Measurements from ENCODE around the gene HSD17B13. TPM values are rescaled to one million over a fixed set of nuclear protein-coding genes. Genes with fewer than 3 reads are reported as not detected.

The HSD17B13 gene
- total and polyA plus RNA-seq, 2 of the 13 experiments (the other 11 are each of a cell fraction or from before 2014, with no cell fraction given), result 0.04 to 0.15 TPM

DNA sequence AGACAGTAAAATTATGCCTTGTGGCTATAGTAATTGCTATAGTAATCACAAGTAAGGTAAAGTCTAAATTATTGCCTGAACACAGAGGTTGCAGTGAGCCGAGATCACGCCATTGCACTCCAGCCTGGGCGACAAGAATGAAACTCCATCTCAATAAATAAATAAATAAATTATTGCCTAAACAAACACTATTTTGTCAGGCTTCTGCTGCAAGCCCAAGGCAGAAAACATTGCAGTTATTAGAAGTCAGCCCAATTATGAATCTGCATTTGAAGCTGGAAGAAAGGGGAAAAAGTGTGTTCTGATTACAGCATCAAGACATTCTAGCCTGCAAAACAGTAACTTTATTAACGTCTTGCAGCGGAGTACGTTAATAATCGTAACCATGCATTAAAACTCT lies 17.1 kb downstream of the HSD17B13 start (continued):
- TF ChIP-seq, protein P1, sequence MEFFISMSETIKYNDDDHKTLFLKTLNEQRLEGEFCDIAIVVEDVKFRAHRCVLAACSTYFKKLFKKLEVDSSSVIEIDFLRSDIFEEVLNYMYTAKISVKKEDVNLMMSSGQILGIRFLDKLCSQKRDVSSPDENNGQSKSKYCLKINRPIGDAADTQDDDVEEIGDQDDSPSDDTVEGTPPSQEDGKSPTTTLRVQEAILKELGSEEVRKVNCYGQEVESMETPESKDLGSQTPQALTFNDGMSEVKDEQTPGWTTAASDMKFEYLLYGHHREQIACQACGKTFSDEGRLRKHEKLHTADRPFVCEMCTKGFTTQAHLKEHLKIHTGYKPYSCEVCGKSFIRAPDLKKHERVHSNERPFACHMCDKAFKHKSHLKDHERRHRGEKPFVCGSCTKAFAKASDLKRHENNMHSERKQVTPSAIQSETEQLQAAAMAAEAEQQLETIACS (CRISPR knock-in tag; IDR thresholded peaks at IDR 0.05), result no peak
- TF ChIP-seq, protein P2, sequence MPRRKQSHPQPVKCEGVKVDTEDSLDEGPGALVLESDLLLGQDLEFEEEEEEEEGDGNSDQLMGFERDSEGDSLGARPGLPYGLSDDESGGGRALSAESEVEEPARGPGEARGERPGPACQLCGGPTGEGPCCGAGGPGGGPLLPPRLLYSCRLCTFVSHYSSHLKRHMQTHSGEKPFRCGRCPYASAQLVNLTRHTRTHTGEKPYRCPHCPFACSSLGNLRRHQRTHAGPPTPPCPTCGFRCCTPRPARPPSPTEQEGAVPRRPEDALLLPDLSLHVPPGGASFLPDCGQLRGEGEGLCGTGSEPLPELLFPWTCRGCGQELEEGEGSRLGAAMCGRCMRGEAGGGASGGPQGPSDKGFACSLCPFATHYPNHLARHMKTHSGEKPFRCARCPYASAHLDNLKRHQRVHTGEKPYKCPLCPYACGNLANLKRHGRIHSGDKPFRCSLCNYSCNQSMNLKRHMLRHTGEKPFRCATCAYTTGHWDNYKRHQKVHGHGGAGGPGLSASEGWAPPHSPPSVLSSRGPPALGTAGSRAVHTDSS (CRISPR knock-in tag; conservative IDR thresholded peaks at IDR 0.05), result no peak
- TF ChIP-seq ZNF20 (CRISPR knock-in tag; IDR thresholded peaks at IDR 0.05), result no peak

DNA sequence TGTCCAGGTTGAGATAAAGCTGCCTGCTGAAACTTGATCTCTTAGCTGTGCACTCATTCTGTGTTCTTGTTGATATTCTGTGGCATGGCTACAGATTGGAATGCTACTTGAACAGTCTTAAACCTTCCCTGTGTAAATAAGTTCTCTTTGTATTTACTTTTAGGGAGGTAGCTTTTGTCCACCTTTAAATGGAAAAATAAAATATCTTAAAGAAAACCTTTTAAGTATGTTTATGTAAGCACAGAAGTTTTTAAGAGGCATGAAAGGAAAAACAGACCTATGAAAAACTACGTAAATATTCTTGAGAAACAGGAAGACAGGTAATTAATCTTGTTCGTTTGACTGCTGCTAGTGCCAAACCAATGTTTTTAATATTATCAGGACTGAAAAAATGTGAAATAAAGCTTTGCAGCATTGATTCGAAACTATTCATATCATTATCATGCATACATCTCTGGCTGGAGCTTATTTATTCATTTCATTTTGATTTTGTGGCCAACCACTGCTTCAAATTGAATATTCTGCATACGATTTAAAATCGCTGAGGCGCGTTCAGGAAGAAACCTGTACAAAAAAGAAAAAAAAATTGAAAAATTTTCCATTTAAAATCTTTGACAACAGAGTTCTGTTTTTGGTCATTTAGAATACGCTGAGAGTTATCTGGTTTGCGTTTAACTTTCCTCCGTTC lies 17.8 kb downstream of the HSD17B13 start:
- Histone ChIP-seq H3K9ac (ENCODE audit: insufficient read depth, low read depth, low read length) (no peak overlapping the region), H4K20me1 (ENCODE audit: insufficient read depth, low read length) (no peaks in the 10 kb centered on the region), H3K27me3 (ENCODE audit: control insufficient read depth in 1 of 2, insufficient read depth in 2 of 2, low read length in 2 of 2) (peaks cover 0 to 4% of the 10 kb centered on the region in 2 experiments; a peak in 1 of 5 replicates), H3K79me2 (ENCODE audit: insufficient read depth, low read length) (no peaks in the 10 kb centered on the region), H3K27ac (ENCODE audit: extremely low read length, insufficient read depth, low read length) (no peak overlapping the region), H3K4me3 (replicated peaks in 1 of 3; ENCODE audit: insufficient read depth in 1 of 3, low read depth in 2 of 3, low read length in 3 of 3) (no peak overlapping the region), H3K4me1 (ENCODE audit: insufficient read depth, low read length) (peaks cover 6% of the 10 kb centered on the region; the same call in 1 of the 2 replicates), H3K36me3 (replicated peaks in 1 of 2; ENCODE audit: control insufficient read depth in 1 of 2, insufficient read depth in 2 of 2, low read length in 2 of 2) (no peaks in the 10 kb centered on the region), H3K4me2 (ENCODE audit: low read depth, low read length) (no peak overlapping the region), H3K9me3 (ENCODE audit: low read length) (no peaks in the 10 kb centered on the region), H2AFZ (ENCODE audit: low read length) (no peak overlapping the region)
- in situ Hi-C loops (cut with HindIII; ENCODE audit: extremely low pct_ligation_motif_present, low pct_unique_long_range_greater_than_20kb) (no loop called here), intact Hi-C loops (cut with micrococcal nuclease; ENCODE audit: unreplicated experiment) (no loop called here)
- FAIRE-seq (no peak), DNase-seq (ENCODE audit: low spot score) (no peak), ATAC-seq (no peak)
- POLR2A ChIA-PET, result no interaction called here
- CTCF ChIA-PET (ENCODE audit: low intra/inter-chr PET ratio, low total read pairs), result no interaction called here
- no TSS peak for BruUV-seq (replicated peaks)
- WGBS (ENCODE audit: low lambda C conversion rate), result 88% methylated on average over 10 of the region's 10 CpGs
- TF ChIP-seq RBAK (CRISPR knock-in tag; IDR thresholded peaks at IDR 0.05), result no peak
- no peak for TF ChIP-seq SIX4 (CRISPR knock-in tag; IDR thresholded peaks at IDR 0.05)
- no peak for TF ChIP-seq ZNF605 (CRISPR knock-in tag; IDR thresholded peaks at IDR 0.05)
- TF ChIP-seq, protein P3, sequence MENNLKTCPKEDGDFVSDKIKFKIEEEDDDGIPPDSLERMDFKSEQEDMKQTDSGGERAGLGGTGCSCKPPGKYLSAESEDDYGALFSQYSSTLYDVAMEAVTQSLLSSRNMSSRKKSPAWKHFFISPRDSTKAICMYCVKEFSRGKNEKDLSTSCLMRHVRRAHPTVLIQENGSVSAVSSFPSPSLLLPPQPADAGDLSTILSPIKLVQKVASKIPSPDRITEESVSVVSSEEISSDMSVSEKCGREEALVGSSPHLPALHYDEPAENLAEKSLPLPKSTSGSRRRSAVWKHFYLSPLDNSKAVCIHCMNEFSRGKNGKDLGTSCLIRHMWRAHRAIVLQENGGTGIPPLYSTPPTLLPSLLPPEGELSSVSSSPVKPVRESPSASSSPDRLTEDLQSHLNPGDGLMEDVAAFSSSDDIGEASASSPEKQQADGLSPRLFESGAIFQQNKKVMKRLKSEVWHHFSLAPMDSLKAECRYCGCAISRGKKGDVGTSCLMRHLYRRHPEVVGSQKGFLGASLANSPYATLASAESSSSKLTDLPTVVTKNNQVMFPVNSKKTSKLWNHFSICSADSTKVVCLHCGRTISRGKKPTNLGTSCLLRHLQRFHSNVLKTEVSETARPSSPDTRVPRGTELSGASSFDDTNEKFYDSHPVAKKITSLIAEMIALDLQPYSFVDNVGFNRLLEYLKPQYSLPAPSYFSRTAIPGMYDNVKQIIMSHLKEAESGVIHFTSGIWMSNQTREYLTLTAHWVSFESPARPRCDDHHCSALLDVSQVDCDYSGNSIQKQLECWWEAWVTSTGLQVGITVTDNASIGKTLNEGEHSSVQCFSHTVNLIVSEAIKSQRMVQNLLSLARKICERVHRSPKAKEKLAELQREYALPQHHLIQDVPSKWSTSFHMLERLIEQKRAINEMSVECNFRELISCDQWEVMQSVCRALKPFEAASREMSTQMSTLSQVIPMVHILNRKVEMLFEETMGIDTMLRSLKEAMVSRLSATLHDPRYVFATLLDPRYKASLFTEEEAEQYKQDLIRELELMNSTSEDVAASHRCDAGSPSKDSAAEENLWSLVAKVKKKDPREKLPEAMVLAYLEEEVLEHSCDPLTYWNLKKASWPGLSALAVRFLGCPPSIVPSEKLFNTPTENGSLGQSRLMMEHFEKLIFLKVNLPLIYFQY (CRISPR knock-in tag; IDR thresholded peaks at IDR 0.05; ENCODE audit: borderline replicate concordance), result no peak
- no peak for TF ChIP-seq ZNF121 (CRISPR knock-in tag; IDR thresholded peaks at IDR 0.05)
- TF ChIP-seq NFATC3 (CRISPR knock-in tag; IDR thresholded peaks at IDR 0.05), result no peak
- TF ChIP-seq ZNF235 (CRISPR knock-in tag; IDR thresholded peaks at IDR 0.05; ENCODE audit: borderline replicate concordance), result no peak
- TF ChIP-seq CBX2 (IDR thresholded peaks at IDR 0.05; ENCODE audit: low read depth, low read length), result no peak
- TF ChIP-seq CBX2 (CRISPR knock-in tag; IDR thresholded peaks at IDR 0.05; ENCODE audit: low read depth), result no peak
- no peak for TF ChIP-seq PHF21A (CRISPR knock-in tag; IDR thresholded peaks at IDR 0.05)
- TF ChIP-seq, protein P4, sequence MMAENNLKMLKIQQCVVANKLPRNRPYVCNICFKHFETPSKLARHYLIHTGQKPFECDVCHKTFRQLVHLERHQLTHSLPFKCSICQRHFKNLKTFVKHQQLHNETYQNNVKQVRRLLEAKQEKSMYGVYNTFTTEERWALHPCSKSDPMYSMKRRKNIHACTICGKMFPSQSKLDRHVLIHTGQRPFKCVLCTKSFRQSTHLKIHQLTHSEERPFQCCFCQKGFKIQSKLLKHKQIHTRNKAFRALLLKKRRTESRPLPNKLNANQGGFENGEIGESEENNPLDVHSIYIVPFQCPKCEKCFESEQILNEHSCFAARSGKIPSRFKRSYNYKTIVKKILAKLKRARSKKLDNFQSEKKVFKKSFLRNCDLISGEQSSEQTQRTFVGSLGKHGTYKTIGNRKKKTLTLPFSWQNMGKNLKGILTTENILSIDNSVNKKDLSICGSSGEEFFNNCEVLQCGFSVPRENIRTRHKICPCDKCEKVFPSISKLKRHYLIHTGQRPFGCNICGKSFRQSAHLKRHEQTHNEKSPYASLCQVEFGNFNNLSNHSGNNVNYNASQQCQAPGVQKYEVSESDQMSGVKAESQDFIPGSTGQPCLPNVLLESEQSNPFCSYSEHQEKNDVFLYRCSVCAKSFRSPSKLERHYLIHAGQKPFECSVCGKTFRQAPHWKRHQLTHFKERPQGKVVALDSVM (CRISPR knock-in tag; IDR thresholded peaks at IDR 0.05), result no peak
- no peak for TF ChIP-seq FOXP1 (IDR thresholded peaks at IDR 0.05)
- TF ChIP-seq FOXP1 (CRISPR knock-in tag; IDR thresholded peaks at IDR 0.05), result no peak
